A549 (cell line): ENCODE data around the gene ITGA5. TPM values are rescaled to one million over a fixed set of nuclear protein-coding genes. Genes with fewer than 3 reads are reported as not detected.

Source experiments
- ATAC-seq, 2 experiments: fragments of 200-7000 bp in 1 of 2; fragments of >200 bp in 1 of 2; cut with Nextera tagmentation in 1 of 2; cut with Tn5 transposase in 1 of 2; 3 replicates each; pipeline versions ENCODE4 v1.8.0 to v1.9.1; 2018 to 2020; ENCODE audit warnings: mild to moderate bottlenecking in 1 of 2, moderate library complexity in 1 of 2
- CTCF ChIA-PET: fragments of 300-600 bp; sonication (Branson Sonifier 250); formaldehyde crosslinking; extraction: SDS; loops from one replicate; lab custom pipeline; 2021; ENCODE audit warnings: antibody characterized with exemption, inconsistent platforms; lab: Yijun Ruan, JAX
- POLR2A ChIA-PET: fragments of 350-600 bp; formaldehyde crosslinking; extraction: SDS; loops from one replicate; lab custom pipeline; 2021; ENCODE audit warnings: antibody characterized with exemption, inconsistent platforms; lab: Yijun Ruan, JAX
- DNase-seq, 2 experiments: peaks; one replicate each; pipeline versions ENCODE4 v3.0.0 to v3.0.0-alpha.2; 2011 to 2016; ENCODE audit warnings: low read depth in 1 of 2, low spot score in 1 of 2
- FAIRE-seq: peaks from 2 replicates; lab custom pipeline; 2011; peaks lifted over from hg19 to GRCh38; lab: Jason Lieb, UNC
- H3K27ac ChIP-seq, 2 experiments: fragments of >200 bp; sonication (Bioruptor Twin); formaldehyde crosslinking; 3 replicates each; pipeline ENCODE4 v1.5.1; 2016 to 2017
- H3K4me1 ChIP-seq: fragments of >200 bp; sonication (Bioruptor Twin); formaldehyde crosslinking; 3 replicates; pipeline ENCODE4 v1.6.1; 2016
- H3K4me2 ChIP-seq: fragments of >200 bp; sonication (Bioruptor Twin); formaldehyde crosslinking; 3 replicates; pipeline ENCODE4 v1.6.1; 2016
- H3K4me3 ChIP-seq: fragments of >200 bp; sonication (Bioruptor Twin); formaldehyde crosslinking; 3 replicates; pipeline ENCODE4 v1.5.1; 2016
- H3K9me3 ChIP-seq: fragments of >200 bp; sonication (Bioruptor Twin); formaldehyde crosslinking; 3 replicates; pipeline ENCODE4 v1.6.1; 2016
- BHLHE40 ChIP-seq: IDR thresholded peaks from 2 replicates; pipeline ENCODE4 v1.6.1; 2012; ENCODE audit warnings: low read depth, low read length, inconsistent platforms
- CBX2 ChIP-seq: fragments of 200-600 bp; sonication (generic); IDR thresholded peaks from 2 replicates; pipeline ENCODE4 v1.6.1; 2016; ENCODE audit warnings: low read depth, mild to moderate bottlenecking, borderline replicate concordance
- CBX8 ChIP-seq: fragments of 200-600 bp; sonication (generic); IDR thresholded peaks from 2 replicates; pipeline ENCODE4 v1.6.1; 2016
- CHD2 ChIP-seq: fragments of 150-350 bp; IDR thresholded peaks from 2 replicates; pipeline ENCODE4 v1.6.1; 2014; ENCODE audit warnings: low read length; ENCODE audit not compliant: partially characterized antibody
- EHF ChIP-seq: fragments of 250-450 bp; sonication (Bioruptor Pico); IDR thresholded peaks from 2 replicates; pipeline ENCODE4 v1.5.0; 2020; ENCODE audit warnings: mild to moderate bottlenecking
- EP300 ChIP-seq, 2 experiments: fragments of >200 bp; sonication (Bioruptor Twin); formaldehyde crosslinking; IDR thresholded peaks; 2 replicates in 1 of 2; 3 replicates in 1 of 2; pipeline ENCODE4 v1.6.1; 2016 to 2017
- ESRRA ChIP-seq: fragments of 150-350 bp; IDR thresholded peaks from 2 replicates; pipeline ENCODE4 v1.6.1; 2014; ENCODE audit warnings: mild to moderate bottlenecking, low read length, borderline replicate concordance
- FOSL2 ChIP-seq, 2 experiments: fragments of 450-650 bp in 1 of 2; fragments of >200 bp in 1 of 2; sonication (Bioruptor Twin) in 1 of 2; formaldehyde crosslinking; IDR thresholded peaks; 2 replicates each; pipeline versions ENCODE4 v1.5.0 to v1.6.1; 2016 to 2020; ENCODE audit warnings: mild to moderate bottlenecking in 1 of 2, moderate library complexity in 1 of 2
- GATA3 ChIP-seq: IDR thresholded peaks from 2 replicates; pipeline ENCODE4 v1.6.1; 2012; ENCODE audit warnings: borderline replicate concordance
- HDAC2 ChIP-seq: fragments of 200-600 bp; sonication (generic); IDR thresholded peaks from 2 replicates; pipeline ENCODE4 v1.6.1; 2016
- HES2 ChIP-seq: fragments of >200 bp; sonication (Bioruptor Twin); formaldehyde crosslinking; IDR thresholded peaks from 2 replicates; pipeline ENCODE4 v1.6.1; 2016
- HEYL ChIP-seq: fragments of 250-450 bp; sonication (Bioruptor Pico); IDR thresholded peaks from 2 replicates; pipeline ENCODE4 v1.8.0; 2021; ENCODE audit warnings: mild to moderate bottlenecking, moderate library complexity
- HMGXB4 ChIP-seq: fragments of 250-450 bp; sonication (Bioruptor Pico); IDR thresholded peaks from 2 replicates; pipeline ENCODE4 v1.5.0; 2021; ENCODE audit warnings: mild to moderate bottlenecking, moderate library complexity, borderline replicate concordance
- JUN ChIP-seq, 2 experiments: fragments of >200 bp; sonication (Bioruptor Twin); formaldehyde crosslinking; IDR thresholded peaks; 2 replicates in 1 of 2; 3 replicates in 1 of 2; pipeline ENCODE4 v1.6.1; 2016 to 2017
- KDM5A ChIP-seq: fragments of 200-600 bp; sonication (generic); IDR thresholded peaks from 2 replicates; pipeline ENCODE4 v1.6.1; 2016; ENCODE audit warnings: antibody characterized with exemption, mild to moderate bottlenecking
- POLR2AphosphoS2 ChIP-seq: conservative IDR thresholded peaks from 2 replicates; pipeline ENCODE4 v1.6.1; 2012; ENCODE audit warnings: low read length, improper control_type of control experiment, inconsistent platforms
- RAD21 ChIP-seq, 2 experiments: fragments of >200 bp in 1 of 2; sonication (Bioruptor Twin) in 1 of 2; formaldehyde crosslinking in 1 of 2; IDR thresholded peaks in 1 of 2; conservative IDR thresholded peaks in 1 of 2; 2 replicates in 1 of 2; 3 replicates in 1 of 2; pipeline ENCODE4 v1.6.1; 2012 to 2018; ENCODE audit warnings: inconsistent platforms in 1 of 2
- RFX5 ChIP-seq: fragments of 450-650 bp; IDR thresholded peaks from 2 replicates; pipeline ENCODE4 v1.7.1; 2014; ENCODE audit warnings: antibody characterized with exemption, mild to moderate bottlenecking, moderate library complexity
- RNF2 ChIP-seq: fragments of 200-600 bp; sonication (generic); IDR thresholded peaks from 2 replicates; pipeline ENCODE4 v1.6.1; 2016; ENCODE audit warnings: low read depth, mild to moderate bottlenecking, antibody characterized with exemption, moderate library complexity, borderline replicate concordance
- TP53 ChIP-seq: fragments of 250-450 bp; sonication (Bioruptor Pico); IDR thresholded peaks from 2 replicates; pipeline ENCODE4 v1.5.0; 2021; ENCODE audit warnings: mild to moderate bottlenecking, moderate library complexity
- ZFP36 ChIP-seq: fragments of 450-650 bp; IDR thresholded peaks from 2 replicates; pipeline ENCODE4 v1.6.1; 2014; ENCODE audit warnings: borderline replicate concordance; ENCODE audit not compliant: partially characterized antibody
- ZNF302 ChIP-seq: fragments of 250-450 bp; sonication (Bioruptor Pico); IDR thresholded peaks from 2 replicates; pipeline ENCODE4 v1.9.0; 2021; ENCODE audit warnings: inconsistent platforms, mild to moderate bottlenecking, moderate library complexity
- WGBS: methylation state at CpG from one replicate; pipeline ENCODE4 v1.1.6; 2017; ENCODE audit errors: missing lambda C conversion rate; 5-methylcytosine and 5-hydroxymethylcytosine counted together
- polyA plus RNA-seq, 4 experiments: library from polyadenylated mRNA; depleted of rRNA in 3 of 4; stranded (reverse); fragments of >200 nt; fragmentation: RNase III in 1 of 4; extraction: RNeasy Plus Mini Kit Qiagen cat#74134 plus additional on column Dnase treatment in 1 of 4; gene quantifications; 2 replicates in 3 of 4; 3 replicates in 1 of 4; pipeline ENCODE4 v1.2.3, GENCODE V29; 2011 to 2017
- TF ChIP-seq, protein P1 (sequence below): IDR thresholded peaks from 2 replicates; pipeline ENCODE4 v1.6.1; 2012
- TF ChIP-seq, protein P2 (sequence below): fragments of >200 bp; sonication (Bioruptor Twin); formaldehyde crosslinking; IDR thresholded peaks from 3 replicates; pipeline ENCODE4 v1.6.1; 2016
- TF ChIP-seq, protein P3 (sequence below): fragments of 150-350 bp; IDR thresholded peaks from 2 replicates; pipeline ENCODE4 v1.6.1; 2014; ENCODE audit warnings: low read depth, mild to moderate bottlenecking, low read length

The ITGA5 gene
- polyA plus RNA-seq, 2 of the 4 experiments (the other 2 are of a cell fraction) = 27.2 to 31.7 TPM

DNA sequence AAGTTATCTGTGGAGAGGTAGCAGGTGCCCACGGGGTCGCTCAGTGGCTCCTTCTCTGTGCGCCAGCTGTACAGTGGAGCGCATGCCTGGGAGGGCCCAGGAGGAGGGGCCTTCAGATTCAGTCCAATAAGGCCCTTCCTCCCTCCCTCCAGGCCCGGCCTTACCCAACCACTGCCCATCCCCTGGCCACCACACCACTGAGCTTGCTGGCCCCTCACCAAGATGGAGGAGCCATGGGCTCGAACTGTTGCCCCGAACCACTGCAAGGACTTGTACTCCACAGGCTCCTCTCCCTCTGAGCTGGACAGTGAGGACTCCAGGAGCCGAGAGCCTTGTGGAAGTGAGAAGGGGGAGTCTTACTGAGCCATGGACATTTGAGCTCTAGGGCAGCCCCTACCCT is 9.8 kb downstream of the ITGA5 start:
- Histone ChIP-seq H3K27ac (no peak overlapping the region), H3K9me3 (no peaks in the 10 kb centered on the region), H3K4me1 (peaks cover 32% of the 10 kb centered on the region), H3K4me2 (no peak overlapping the region), H3K4me3 (no peak overlapping the region)
- DNase-seq = no peak
- POLR2A ChIA-PET = no interaction called here
- no peak for FAIRE-seq
- CTCF ChIA-PET = interaction anchor here (0.6 to 2.6 kb wide), 9 partner anchors 8 to 30 kb away, joined by 3 to 44 read pairs (median 4); no protein-coding TSS in a partner anchor
- 98% methylated on average over 7 of the region's 8 CpGs for WGBS
- ATAC-seq = peak in 1 of 2 experiments; percentile 11; a peak in 1 of 6 replicates
- TF ChIP-seq RAD21 (conservative IDR thresholded peaks at IDR 0.05 in 1 of 2, IDR thresholded peaks at IDR 0.05 in 1 of 2) = no peak
- no peak for TF ChIP-seq ZNF302 (CRISPR knock-in tag)
- TF ChIP-seq CBX8 = no peak
- TF ChIP-seq BHLHE40 = no peak
- no peak for TF ChIP-seq CHD2
- no peak for TF ChIP-seq CBX2

DNA sequence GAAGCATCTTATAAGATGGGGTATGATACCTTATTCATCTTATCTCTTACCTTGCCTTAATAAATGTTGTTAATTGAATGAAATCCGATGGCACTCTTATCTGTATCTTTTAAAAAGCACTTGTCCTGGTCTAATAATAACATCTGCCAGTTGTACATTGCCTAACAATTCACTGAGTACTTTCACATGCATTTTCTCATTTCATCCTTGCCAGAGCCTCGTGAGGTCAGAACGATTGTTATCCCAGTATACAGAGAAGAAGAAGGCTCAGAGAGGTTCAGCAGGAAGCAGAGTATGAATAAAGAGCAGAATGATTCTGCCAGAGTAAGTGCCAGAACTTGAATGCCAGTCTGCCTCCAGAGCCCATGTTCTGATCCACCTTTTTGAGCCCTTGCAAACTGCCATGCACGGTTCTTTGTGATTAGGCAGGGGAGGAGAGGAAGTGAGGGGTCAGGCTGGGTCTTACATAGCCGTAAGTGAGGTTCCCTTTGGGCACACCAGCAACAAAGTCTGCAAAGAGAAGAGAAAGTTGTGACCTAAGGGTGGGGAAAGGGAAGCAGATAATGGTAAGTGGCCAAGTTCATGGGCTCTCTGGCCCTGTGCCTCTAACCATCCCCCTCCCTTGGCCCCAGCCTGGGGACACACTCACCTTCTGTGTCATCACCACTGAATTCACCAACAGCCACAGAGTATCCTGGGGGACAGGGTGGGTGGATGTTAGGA is 11.7 kb downstream of the ITGA5 start:
- TF ChIP-seq ESRRA = no peak
- TF ChIP-seq, protein P1, sequence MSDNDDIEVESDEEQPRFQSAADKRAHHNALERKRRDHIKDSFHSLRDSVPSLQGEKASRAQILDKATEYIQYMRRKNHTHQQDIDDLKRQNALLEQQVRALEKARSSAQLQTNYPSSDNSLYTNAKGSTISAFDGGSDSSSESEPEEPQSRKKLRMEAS = no peak
- TF ChIP-seq EHF = no peak
- TF ChIP-seq BHLHE40 = no peak
- TF ChIP-seq FOSL2 (IDR thresholded peaks at IDR 0.05) = no peak
- TF ChIP-seq FOSL2 (CRISPR knock-in tag; IDR thresholded peaks at IDR 0.05) = no peak
- no peak for TF ChIP-seq RNF2
- no peak for TF ChIP-seq ZFP36
- TF ChIP-seq TP53 (CRISPR knock-in tag) = no peak
- TF ChIP-seq GATA3 = no peak
- no peak for TF ChIP-seq KDM5A
- no peak for TF ChIP-seq HDAC2
- TF ChIP-seq JUN (IDR thresholded peaks at IDR 0.05) = no peak
- TF ChIP-seq, protein P2, sequence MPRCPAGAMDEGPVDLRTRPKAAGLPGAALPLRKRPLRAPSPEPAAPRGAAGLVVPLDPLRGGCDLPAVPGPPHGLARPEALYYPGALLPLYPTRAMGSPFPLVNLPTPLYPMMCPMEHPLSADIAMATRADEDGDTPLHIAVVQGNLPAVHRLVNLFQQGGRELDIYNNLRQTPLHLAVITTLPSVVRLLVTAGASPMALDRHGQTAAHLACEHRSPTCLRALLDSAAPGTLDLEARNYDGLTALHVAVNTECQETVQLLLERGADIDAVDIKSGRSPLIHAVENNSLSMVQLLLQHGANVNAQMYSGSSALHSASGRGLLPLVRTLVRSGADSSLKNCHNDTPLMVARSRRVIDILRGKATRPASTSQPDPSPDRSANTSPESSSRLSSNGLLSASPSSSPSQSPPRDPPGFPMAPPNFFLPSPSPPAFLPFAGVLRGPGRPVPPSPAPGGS = no peak
- no peak for TF ChIP-seq EP300 (IDR thresholded peaks at IDR 0.05)
- TF ChIP-seq ZNF302 (CRISPR knock-in tag) = no peak
- no peak for TF ChIP-seq RFX5
- TF ChIP-seq HES2 = no peak
- no peak for TF ChIP-seq RAD21 (conservative IDR thresholded peaks at IDR 0.05 in 1 of 2, IDR thresholded peaks at IDR 0.05 in 1 of 2)
- TF ChIP-seq POLR2AphosphoS2 = no peak
- FAIRE-seq = no peak
- Histone ChIP-seq H3K27ac (no peak overlapping the region), H3K4me1 (peaks cover 18% of the 10 kb centered on the region), H3K4me3 (no peak overlapping the region), H3K4me2 (no peak overlapping the region), H3K9me3 (no peaks in the 10 kb centered on the region)
- CTCF ChIA-PET = interaction anchor here (2.2 to 2.6 kb wide), 4 partner anchors 9 to 32 kb away, joined by 7 to 44 read pairs (median 20); no protein-coding TSS in a partner anchor
- DNase-seq = no peak
- no peak for ATAC-seq
- POLR2A ChIA-PET = no interaction called here
- 84% methylated on average over 5 of the region's 5 CpGs for WGBS

- no peak for FAIRE-seq
- WGBS = 91% methylated on average over 7 of the region's 7 CpGs
Observed at GRCh38 chr12:54405573-54405972, 13.5 kb downstream of the ITGA5 start.

More at GRCh38 chr12:54405573-54405972, 13.5 kb downstream of the ITGA5 start:
- CTCF ChIA-PET = interaction anchor here (0.8 to 12.7 kb wide), 5 partner anchors 12 to 163 kb away, joined by 3 to 1279 read pairs (median 6); partner anchors contain the start of genes ITGA5 and ZNF385A
- H3K4me2 ChIP-seq = no peak overlapping the region
- TF ChIP-seq HMGXB4 = no peak
- no peak for TF ChIP-seq CBX2
- TF ChIP-seq, protein P3, sequence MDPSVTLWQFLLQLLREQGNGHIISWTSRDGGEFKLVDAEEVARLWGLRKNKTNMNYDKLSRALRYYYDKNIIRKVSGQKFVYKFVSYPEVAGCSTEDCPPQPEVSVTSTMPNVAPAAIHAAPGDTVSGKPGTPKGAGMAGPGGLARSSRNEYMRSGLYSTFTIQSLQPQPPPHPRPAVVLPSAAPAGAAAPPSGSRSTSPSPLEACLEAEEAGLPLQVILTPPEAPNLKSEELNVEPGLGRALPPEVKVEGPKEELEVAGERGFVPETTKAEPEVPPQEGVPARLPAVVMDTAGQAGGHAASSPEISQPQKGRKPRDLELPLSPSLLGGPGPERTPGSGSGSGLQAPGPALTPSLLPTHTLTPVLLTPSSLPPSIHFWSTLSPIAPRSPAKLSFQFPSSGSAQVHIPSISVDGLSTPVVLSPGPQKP = no peak
- no peak for TF ChIP-seq HEYL
- no peak for TF ChIP-seq HDAC2
- TF ChIP-seq, all 56 proteins: peak for 0
- Histone ChIP-seq H3K27ac (no peak overlapping the region), H3K4me1 (no peaks in the 10 kb centered on the region; the same call in 2 of the 3 replicates), H3K9me3 (no peaks in the 10 kb centered on the region), H3K4me3 (no peak overlapping the region)
- no peak for ATAC-seq
- POLR2A ChIA-PET = no interaction called here
- DNase-seq = no peak
